Measurements from ENCODE around the gene HDGFL2. TPM values are rescaled to one million over a fixed set of nuclear protein-coding genes. Genes with fewer than 3 reads are reported as not detected.

Gene HDGFL2
- total and polyA plus RNA-seq, 2 of the 8 experiments (the other 6 are each of a cell fraction or from before 2014, with no cell fraction given) = 31.1 to 106 TPM

- TF ChIP-seq HDAC2 (IDR thresholded peaks at IDR 0.05; ENCODE audit: borderline replicate concordance in 1 of 2, low read depth in 2 of 2, low read length in 2 of 2) (no peak), NANOG (IDR thresholded peaks at IDR 0.05; ENCODE audit: insufficient read depth, low read depth, low read length, poor library complexity, severe bottlenecking) (no peak), CEBPB (IDR thresholded peaks at IDR 0.05; ENCODE audit: low read depth, low read length) (no peak), CTBP2 (IDR thresholded peaks at IDR 0.05; ENCODE audit: borderline replicate concordance, insufficient read depth, insufficient read length, low read length) (no peak), MAFK (IDR thresholded peaks at IDR 0.05; ENCODE audit: low read depth, low read length) (no peak)
Measured at GRCh38 chr19:4436231-4436630, 35.9 kb upstream of the HDGFL2 start (continued).
